GM12873 (cell line): ENCODE results near the gene TRMT61B.

Experiments
- CTCF ChIP-seq: IDR thresholded peaks from 2 replicates; pipeline ENCODE4 v1.5.1; 2012; ENCODE audit warnings: low read depth, mild to moderate bottlenecking, moderate library complexity, low read length, control low read depth; ENCODE audit not compliant: insufficient read depth; ENCODE audit errors: missing control alignments

The TRMT61B gene

DNA sequence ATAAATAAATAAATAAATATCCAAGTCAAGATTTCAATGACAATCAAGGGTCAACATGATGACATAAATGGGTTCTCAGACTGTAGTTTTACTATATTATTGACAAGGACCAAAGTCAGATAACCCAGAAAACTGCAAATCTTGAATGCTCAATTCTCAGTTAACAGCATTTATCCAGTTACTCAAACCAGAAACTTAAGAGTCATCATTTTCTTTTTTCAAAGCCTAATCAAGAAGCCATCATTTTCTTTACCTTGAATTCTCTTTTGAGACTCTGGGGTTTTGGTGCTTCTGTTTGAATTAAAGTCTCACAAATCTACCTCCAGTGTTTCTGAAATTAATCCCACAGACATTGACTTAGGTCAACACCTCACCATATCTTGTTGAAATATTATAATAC lies 14.1 kb downstream of the TRMT61B start:
- no peak for TF ChIP-seq CTCF

GRCh38 chr2:28855193-28855592 lies 14.9 kb downstream of the TRMT61B start:
- no peak for TF ChIP-seq CTCF

DNA sequence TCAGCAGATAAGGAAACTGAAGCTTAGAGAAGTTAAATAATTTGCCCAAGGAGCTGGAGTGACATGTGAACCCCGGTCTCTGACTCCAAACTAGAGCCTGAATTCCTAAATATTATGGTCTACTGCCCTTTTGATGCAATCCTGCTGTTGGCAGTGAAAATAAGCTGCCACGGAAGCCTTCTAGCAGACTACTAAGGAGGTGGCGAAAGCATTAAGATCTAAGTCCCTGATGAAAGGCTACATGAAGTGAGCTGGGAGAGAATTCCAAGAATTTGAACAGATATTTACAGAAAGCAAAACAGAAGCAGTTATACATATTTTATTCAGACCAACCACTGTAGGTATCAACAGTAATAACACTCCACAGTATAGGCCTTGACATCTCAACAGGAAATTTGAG lies 28.1 kb downstream of the TRMT61B start:
- no peak for TF ChIP-seq CTCF

DNA sequence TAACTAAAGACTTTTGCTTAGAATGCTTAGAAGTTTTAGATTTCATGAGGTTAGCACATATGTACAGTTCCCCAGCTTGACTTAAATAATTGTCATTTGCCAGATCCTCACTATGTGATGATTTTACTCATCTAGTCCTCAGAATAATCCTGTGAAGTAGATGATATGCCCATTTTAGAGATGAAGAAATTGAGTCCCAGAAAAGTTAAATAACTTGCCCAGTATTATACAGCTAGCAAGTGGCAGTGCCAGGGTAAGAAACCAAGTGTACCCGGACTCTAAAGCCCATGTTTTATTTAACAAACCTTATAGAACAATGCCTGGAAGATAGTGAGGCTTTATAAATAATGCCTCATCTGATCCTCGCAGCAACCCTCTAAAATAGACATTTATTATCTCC lies 31.1 kb downstream of the TRMT61B start:
- no peak for TF ChIP-seq CTCF

DNA sequence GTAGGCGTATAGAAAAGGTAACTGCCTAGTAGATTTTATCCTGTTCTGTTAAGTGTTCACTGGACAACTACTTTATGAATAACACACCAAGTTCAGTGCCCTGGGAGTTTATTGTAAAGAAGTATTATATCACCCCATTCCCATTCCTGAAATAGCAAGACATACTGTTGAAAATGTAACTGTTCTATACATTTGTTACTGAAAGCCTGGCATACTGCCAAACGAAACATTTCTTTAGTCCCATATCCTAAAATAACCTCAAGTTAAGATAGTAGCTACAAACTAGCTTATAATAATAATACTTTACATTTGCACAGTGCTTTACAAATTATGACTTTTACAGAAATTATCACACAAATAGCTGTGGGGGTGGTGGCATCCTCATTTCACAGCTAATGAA lies 34.3 kb downstream of the TRMT61B start:
- TF ChIP-seq CTCF = no peak

GRCh38 chr2:28833740-28834470 lies 36.2 kb downstream of the TRMT61B start:
- TF ChIP-seq CTCF = no peak

- TF ChIP-seq CTCF = no peak
Observed at GRCh38 chr2:28828382-28828781, 41.7 kb downstream of the TRMT61B start.

DNA sequence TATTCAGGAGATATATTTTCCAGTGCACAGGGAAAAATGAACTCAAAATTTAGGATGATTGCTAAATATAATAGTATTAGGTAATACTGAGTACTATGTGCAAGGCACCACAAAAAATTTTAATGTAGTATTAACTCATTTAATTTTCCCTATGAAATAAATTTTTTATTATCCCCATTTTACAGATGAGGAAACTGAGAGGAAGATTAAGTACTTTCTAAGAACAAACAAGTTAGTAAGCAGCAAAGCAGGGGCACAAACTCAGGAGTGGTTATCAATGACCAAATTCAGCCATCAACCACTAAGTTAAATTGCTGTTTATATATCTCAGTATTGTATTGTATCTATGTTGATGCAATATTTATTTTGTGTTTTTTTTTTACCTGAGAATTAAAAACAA lies 45.2 kb downstream of the TRMT61B start:
- TF ChIP-seq CTCF = no peak
